ENCODE measurements around the gene ZNF280C. TPM values are rescaled to one million over a fixed set of nuclear protein-coding genes. Genes with fewer than 3 reads are reported as not detected.

ZNF280C gene
- total RNA-seq, 1 experiment from 2014 or later: 52.7 TPM

DNA sequence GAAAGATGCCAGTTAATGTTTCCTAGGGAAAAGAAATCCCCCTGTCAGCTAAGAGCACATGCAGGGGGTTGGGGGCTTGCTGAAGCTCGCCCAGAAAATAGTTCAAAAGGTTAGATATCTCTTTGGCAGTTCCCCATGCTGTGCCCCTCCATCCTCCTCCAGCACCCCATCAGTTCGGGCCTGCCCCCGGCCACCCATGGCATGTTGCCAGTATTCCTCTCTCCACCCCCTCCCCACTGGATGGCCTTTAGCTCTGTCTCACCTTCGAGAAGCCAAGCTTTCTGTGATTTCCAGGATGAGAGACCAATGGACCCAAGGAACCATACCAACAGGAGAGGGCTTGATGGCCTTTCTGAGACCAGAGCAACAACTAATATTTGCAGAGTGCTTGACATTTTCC lies 91.8 kb downstream of the ZNF280C start:
- H3K4me3 ChIP-seq (ENCODE audit: insufficient read depth, low read depth, low read length): no peak overlapping the region
- H3K36me3 ChIP-seq (replicated peaks; ENCODE audit: control insufficient read depth, insufficient read depth, low read length): no peaks in the 10 kb centered on the region
- DNase-seq: no peak
- H3K27me3 ChIP-seq (ENCODE audit: control insufficient read depth, insufficient read depth, low read length): peaks cover 19% of the 10 kb centered on the region

DNA sequence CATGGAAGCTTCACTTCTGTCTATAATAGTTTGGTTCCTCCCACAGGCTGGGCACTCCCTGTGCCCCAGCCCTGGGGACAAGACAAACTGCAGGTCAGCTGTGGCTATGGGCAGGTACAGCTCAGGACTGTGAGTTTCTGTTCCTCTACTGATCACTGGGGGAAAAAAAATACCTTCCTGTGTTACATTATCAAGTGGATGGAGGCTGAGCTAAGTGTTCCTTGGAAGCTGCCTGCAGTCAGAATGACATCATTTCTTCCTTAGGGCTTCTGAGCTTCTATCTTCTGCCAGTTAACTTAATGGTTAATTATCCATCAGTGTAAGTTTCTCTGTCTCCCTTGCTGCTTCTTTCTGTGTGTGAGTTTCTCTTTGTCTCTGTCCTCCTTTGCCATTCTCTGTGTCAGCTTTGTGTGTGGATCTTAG lies 92.3 kb downstream of the ZNF280C start:
- Histone ChIP-seq H3K27me3 (ENCODE audit: control insufficient read depth, insufficient read depth, low read length) (peaks cover 25% of the 10 kb centered on the region), H3K36me3 (replicated peaks; ENCODE audit: control insufficient read depth, insufficient read depth, low read length) (no peaks in the 10 kb centered on the region), H3K4me3 (ENCODE audit: insufficient read depth, low read depth, low read length) (no peak overlapping the region)
- DNase-seq: no peak

DNA sequence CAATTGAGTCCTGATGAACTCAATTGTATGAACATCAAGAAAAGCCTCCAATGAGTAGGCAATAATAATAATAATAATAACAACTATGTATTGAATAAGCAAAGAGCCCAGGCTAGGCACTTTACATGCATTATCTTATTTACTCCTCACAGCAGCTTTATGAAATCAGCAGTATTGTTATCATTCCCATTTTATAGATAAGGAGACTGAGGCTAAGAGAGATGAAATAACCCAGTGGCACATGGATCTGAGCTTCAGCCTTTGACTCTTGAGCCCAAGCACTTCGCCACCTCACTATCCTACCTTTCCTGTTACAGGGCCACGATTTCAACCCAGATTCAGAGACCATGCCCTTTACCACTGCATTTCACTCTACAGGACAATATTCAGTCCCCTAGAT lies 93.8 kb downstream of the ZNF280C start:
- DNase-seq: no peak
- peaks cover 30% of the 10 kb centered on the region for H3K27me3 ChIP-seq (ENCODE audit: control insufficient read depth, insufficient read depth, low read length)
- H3K36me3 ChIP-seq (replicated peaks; ENCODE audit: control insufficient read depth, insufficient read depth, low read length): no peaks in the 10 kb centered on the region
- no peak overlapping the region for H3K4me3 ChIP-seq (ENCODE audit: insufficient read depth, low read depth, low read length)

DNA sequence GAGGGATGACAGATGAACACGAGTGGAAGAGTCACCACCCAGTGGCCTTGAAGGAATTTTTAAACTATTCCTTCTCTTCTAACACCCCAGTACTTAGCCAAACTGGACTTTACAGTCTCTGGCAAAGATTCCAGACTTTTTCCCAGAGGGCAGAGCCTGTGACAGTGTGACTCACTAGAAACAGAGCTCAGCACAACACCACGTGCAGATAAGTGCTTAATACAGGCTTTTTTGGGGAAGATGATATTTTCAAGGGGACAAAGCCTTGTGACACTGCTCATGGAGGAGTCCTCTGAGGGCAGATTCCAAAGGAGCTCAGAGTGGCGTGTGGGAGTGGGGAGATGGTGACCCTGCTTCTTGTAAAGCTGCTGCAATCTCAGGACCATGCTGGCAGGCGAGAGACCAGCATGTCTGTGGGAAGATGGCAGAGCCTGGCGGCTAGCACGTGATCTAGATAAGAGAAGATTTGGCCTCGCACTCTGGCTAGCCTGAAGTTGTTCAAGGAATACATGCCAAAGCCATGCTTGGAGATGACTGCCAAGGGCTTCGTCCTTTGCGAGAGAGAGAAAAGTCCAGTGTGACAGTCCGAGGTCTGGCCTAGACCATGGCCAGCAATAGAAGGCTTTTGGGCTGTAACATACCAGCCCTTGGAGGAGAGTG lies 94.5 kb downstream of the ZNF280C start:
- DNase-seq: no peak
- Histone ChIP-seq H3K27me3 (ENCODE audit: control insufficient read depth, insufficient read depth, low read length) (peaks cover 30% of the 10 kb centered on the region), H3K4me3 (ENCODE audit: insufficient read depth, low read depth, low read length) (no peak overlapping the region)

DNA sequence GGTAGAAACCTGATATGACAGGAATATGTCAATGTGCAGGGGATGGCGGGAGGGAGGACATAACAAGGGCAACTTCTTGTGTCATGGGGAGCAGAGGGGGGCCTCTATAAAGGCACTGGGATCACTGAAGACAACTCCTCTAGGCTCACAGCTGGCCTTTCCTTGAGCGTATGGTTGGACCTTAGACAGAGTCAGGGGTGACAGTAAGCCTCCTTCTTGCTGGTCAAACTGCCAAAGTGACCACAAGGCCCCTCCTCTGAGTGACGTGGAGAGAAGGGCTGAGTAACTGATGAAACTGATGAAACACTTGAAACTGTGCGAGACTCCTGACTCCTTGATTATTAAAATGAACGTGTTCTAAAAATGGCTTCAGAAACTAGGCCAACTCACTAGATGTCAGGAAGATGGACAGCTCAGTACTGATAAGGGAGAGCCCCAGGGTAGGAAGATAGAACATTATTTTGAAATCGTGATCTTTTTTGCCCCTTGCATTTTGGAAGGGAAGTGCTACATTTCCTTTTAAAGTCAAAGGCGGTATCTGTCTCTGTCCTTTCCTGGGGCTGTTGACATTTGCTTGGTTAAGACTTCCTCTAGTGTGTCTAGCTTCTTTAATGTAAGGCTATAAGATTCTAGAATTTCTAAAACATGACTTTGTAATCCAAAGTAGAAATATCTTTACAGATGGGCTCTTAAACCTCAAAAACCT lies 95.4 kb downstream of the ZNF280C start:
- peaks cover 30% of the 10 kb centered on the region for H3K27me3 ChIP-seq (ENCODE audit: control insufficient read depth, insufficient read depth, low read length)
- no peak for DNase-seq
- no peak overlapping the region for H3K4me3 ChIP-seq (ENCODE audit: insufficient read depth, low read depth, low read length)
- H3K36me3 ChIP-seq (replicated peaks; ENCODE audit: control insufficient read depth, insufficient read depth, low read length): no peaks in the 10 kb centered on the region

More for the DNA sequence above, 94.5 kb downstream of the ZNF280C start:
- H3K36me3 ChIP-seq (replicated peaks; ENCODE audit: control insufficient read depth, insufficient read depth, low read length): no peaks in the 10 kb centered on the region

DNA sequence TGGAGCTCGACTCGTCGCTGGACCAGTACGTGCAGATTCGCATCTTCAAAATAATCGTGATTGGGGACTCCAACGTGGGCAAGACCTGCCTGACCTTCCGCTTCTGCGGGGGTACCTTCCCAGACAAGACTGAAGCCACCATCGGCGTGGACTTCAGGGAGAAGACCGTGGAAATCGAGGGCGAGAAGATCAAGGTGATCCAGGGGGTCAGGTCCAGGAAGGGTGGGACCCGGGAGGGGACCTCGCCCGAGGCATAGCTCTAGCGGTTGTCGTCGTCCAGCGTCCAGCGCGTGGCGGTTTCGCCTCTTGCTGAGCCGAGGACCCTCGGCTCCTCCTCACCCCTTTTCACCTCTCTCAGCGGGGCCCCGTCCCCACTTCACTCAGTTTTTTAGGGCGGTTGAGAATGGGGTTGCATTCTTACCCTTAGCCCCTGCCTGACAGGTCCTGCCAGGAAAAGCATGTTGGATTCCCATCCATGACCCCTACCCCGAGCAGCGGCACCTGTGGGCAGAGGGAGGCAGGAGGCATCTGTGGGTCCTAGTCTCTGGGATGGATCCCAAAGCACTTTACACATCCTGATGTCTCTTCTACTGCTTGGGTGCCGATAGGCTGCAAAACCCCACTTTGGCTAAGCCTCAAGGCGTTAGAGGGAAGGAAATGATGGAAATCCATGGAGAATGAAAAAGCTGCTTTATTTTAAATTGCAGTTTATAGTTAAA lies 96.4 kb downstream of the ZNF280C start:
- Histone ChIP-seq H3K27me3 (ENCODE audit: control insufficient read depth, insufficient read depth, low read length) (peaks cover 30% of the 10 kb centered on the region), H3K36me3 (replicated peaks; ENCODE audit: control insufficient read depth, insufficient read depth, low read length) (no peaks in the 10 kb centered on the region), H3K4me3 (ENCODE audit: insufficient read depth, low read depth, low read length) (peak overlapping the region; percentile 66)
- peak; percentile 73 for DNase-seq

DNA sequence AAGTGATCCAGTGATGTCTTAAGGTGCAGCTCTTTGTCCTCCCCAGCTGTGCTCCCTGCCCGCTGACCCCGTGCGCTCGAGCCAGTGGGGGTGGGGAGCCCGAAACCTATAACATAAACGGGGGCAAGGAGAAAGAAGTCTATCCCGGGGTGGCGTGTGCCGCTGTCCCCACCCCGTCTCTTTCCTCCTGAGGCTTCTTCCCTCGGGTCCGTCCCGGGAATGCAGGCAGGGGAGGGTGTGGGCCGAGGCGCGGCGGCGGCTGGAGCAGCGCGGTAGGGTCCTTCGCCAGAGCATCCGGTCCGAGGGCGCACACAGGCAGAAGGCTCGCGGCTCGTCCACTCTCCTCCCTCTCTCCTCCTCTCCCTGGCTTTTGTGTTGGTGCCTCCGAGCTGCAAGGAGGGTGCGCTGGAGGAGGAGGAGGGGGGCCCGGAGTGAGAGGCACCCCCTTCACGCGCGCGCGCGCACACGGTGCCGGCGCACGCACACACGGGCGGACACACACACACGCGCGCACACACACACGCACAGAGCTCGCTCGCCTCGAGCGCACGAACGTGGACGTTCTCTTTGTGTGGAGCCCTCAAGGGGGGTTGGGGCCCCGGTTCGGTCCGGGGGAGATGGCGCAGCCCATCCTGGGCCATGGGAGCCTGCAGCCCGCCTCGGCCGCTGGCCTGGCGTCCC lies 97.1 kb downstream of the ZNF280C start, which contains the start of gene RAB33A:
Gene RAB33A, plus strand, starts transcription at position 517 of the 681 bp plus-strand sequence. Its CDS starts 101 bp downstream, at position 618.
- peak; percentile 90 for DNase-seq
- Histone ChIP-seq H3K27me3 (ENCODE audit: control insufficient read depth, insufficient read depth, low read length) (peaks cover 30% of the 10 kb centered on the region), H3K36me3 (replicated peaks; ENCODE audit: control insufficient read depth, insufficient read depth, low read length) (no peaks in the 10 kb centered on the region), H3K4me3 (ENCODE audit: insufficient read depth, low read depth, low read length) (peak within 1 kb of the TSS; percentile 66)

DNA sequence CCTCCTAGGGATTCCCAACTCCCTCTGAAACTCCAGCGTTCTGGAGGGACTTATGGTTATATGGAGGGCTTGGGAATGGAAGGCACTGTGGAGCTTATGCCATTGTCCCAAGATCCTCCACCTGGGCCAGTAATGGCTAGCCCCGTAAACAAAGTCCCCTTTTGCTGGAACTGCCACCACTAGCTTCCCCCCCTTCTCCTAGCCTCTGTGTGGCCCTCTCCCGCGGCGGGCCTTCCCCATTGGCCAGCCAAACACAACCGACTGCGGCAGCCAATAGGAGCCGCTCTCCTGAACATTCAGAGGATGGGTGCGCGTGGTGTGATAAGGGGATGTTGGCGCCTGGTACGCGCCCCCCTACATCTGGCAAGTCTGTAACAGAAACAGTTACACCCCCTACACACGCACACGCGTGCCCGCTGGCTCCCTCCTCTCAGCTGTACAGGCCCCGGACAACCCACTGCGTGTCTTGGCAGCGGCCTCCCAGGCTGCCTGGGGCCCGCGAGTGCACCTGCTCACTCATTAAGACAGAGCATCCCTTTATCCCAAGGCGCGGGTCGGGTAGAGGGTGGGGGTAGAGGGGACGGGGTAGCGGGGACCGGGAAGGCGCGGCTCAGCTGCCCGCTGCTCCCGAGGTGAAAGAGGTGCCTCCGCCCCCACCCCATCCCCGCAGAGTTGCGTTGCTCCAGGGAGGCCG lies 97.8 kb downstream of the ZNF280C start:
- Histone ChIP-seq H3K4me3 (ENCODE audit: insufficient read depth, low read depth, low read length) (peak overlapping the region; percentile 66), H3K36me3 (replicated peaks; ENCODE audit: control insufficient read depth, insufficient read depth, low read length) (no peaks in the 10 kb centered on the region), H3K27me3 (ENCODE audit: control insufficient read depth, insufficient read depth, low read length) (peaks cover 30% of the 10 kb centered on the region)
- DNase-seq: peak; percentile 93

DNA sequence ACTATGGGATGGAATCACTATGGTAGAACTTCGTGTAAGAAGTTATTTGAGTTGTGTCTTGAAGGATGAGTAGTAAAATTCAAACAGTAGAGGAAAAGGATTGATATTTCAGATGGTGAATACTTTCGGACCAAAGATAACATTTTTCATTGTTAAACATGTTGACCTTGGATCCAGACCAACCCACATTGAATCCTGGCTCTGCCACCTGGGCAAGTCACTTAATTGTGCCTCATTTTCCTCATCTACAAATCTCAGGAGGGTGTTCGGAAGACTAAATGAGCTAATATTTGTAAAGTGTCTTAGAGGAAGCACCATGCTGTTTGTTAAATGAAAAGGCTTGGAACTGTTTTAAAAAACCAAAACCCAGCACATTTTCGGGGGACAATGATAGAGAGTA lies 101.7 kb downstream of the ZNF280C start:
- DNase-seq: no peak
- Histone ChIP-seq H3K4me3 (ENCODE audit: insufficient read depth, low read depth, low read length) (no peak overlapping the region; the same call in 1 of the 2 replicates), H3K36me3 (replicated peaks; ENCODE audit: control insufficient read depth, insufficient read depth, low read length) (no peaks in the 10 kb centered on the region), H3K27me3 (ENCODE audit: control insufficient read depth, insufficient read depth, low read length) (peaks cover 12% of the 10 kb centered on the region)

DNA sequence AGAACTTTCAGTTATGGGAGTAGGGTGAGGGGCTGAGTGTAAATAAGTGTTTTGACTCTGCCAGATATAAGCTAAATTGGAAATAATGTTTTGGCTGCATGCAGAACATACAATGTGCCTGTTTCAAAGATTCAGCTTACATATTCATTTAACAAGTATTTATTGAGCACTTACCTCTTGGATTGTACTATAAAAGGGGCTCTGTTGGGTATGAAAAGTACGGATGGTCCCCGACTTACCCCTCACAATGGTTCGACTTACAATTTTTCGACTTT lies 102.3 kb downstream of the ZNF280C start:
- peaks cover 6% of the 10 kb centered on the region for H3K27me3 ChIP-seq (ENCODE audit: control insufficient read depth, insufficient read depth, low read length)
- H3K4me3 ChIP-seq (ENCODE audit: insufficient read depth, low read depth, low read length): peak overlapping the region; percentile 96
- no peaks in the 10 kb centered on the region for H3K36me3 ChIP-seq (replicated peaks; ENCODE audit: control insufficient read depth, insufficient read depth, low read length)
- DNase-seq: no peak

DNA sequence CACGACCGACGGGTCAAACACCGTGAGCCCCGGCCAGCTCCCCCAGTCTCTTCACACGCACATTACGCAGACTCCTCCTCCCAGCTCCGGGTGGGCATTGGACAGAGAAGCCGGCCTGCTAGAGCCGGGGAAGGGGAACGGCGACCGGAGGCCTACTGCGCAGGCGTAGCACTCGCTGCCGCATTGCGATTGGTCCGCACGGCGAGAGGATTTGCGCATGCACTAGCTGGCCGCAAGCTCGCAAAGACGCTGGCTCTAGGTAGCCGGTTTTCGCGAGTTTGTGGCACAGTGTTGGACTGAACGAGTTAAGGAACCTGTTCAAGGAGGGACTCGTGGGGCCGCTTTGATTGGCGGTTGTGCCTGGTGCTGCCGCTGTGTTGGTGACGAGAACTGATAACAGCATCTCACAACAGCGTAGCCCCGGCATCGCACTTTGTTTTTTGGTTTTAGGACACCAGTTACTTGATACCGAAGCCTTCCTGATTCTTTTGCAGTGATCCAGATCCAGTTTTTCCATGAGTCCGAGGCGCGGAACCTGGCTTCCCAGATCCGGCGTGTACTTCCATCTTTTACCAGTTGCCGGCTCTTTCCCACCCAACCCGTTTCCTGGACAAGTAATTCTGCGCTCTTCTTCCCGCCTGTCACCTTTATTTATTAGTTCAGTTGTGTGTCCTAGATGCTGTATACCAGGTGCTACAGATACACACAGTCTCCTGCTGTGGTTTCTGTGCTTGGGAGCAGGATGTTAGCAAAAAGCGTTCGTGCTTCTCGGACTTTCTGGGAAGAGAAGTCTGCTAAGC lies 102.8 kb downstream of the ZNF280C start, which contains the start of gene AIFM1:
Gene AIFM1, minus strand, starts transcription at position 139 of the 800 bp plus-strand sequence. CDS start 185 bp downstream, outside the sequence.
- Histone ChIP-seq H3K27me3 (ENCODE audit: control insufficient read depth, insufficient read depth, low read length) (peaks cover under 1% of the 10 kb centered on the region; the same call in 1 of the 2 replicates), H3K4me3 (ENCODE audit: insufficient read depth, low read depth, low read length) (peak within 1 kb of the TSS; percentile 96)
- peak; percentile 96 for DNase-seq

DNA sequence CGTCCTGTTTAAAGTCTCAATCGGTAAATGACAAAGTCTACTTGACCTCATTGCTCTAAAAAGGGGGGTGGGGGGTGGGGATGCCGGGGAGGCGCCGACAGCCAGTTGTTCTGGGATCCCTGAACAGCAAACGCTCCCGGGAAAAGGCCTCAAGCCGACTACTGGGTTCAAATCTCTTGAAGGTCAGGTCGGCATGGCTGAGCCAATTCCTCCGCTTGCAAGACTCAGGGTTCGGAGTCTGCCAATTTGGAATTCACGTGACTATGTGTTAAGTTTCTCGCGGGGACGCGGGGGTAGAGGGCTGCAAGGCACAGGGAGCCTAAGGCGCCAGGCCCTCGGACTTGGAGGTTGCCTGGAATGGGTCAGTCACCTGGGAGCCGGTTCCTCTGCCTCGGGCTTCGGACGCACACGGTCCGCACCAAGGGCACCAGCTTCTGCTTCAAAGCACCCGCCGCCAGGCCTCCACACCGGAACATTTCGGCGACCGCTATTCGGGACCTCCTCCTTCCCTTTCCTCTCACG lies 103.5 kb downstream of the ZNF280C start:
- peak; percentile 65 for DNase-seq
- Histone ChIP-seq H3K27me3 (ENCODE audit: control insufficient read depth, insufficient read depth, low read length) (no peaks in the 10 kb centered on the region), H3K36me3 (replicated peaks; ENCODE audit: control insufficient read depth, insufficient read depth, low read length) (no peaks in the 10 kb centered on the region), H3K4me3 (ENCODE audit: insufficient read depth, low read depth, low read length) (peak overlapping the region; percentile 96)

More for the DNA sequence above, 102.8 kb downstream of the ZNF280C start, which contains the start of gene AIFM1:
- no peaks in the 10 kb centered on the region for H3K36me3 ChIP-seq (replicated peaks; ENCODE audit: control insufficient read depth, insufficient read depth, low read length)

DNA sequence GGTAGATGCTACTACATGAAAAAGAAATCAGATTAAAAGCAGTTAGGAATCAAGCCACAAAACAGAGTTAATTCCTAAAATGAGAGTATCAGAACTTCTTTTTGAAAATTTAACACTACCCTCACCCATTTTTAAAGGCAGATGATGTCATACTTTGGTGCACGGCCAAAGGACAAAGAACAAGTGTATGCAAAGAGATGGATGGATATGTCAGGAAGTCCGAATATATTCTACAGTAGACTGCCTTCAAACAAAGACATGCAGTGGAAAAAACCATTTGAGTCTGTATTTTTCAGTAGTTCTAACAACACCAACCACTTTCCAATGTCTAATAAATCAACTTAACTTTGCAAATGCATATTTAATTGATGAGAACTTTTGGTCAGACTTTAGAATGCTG lies 105.3 kb downstream of the ZNF280C start:
- Histone ChIP-seq H3K36me3 (replicated peaks; ENCODE audit: control insufficient read depth, insufficient read depth, low read length) (no peaks in the 10 kb centered on the region), H3K4me3 (ENCODE audit: insufficient read depth, low read depth, low read length) (no peak overlapping the region), H3K27me3 (ENCODE audit: control insufficient read depth, insufficient read depth, low read length) (no peaks in the 10 kb centered on the region)
- DNase-seq: no peak
